ENCODE data around the gene SIN3B. TPM values are rescaled to one million over a fixed set of nuclear protein-coding genes. Genes with fewer than 3 reads are reported as not detected.

SIN3B gene
- total RNA-seq, 1 donor from 2014 or later = 59.9 TPM

DNA sequence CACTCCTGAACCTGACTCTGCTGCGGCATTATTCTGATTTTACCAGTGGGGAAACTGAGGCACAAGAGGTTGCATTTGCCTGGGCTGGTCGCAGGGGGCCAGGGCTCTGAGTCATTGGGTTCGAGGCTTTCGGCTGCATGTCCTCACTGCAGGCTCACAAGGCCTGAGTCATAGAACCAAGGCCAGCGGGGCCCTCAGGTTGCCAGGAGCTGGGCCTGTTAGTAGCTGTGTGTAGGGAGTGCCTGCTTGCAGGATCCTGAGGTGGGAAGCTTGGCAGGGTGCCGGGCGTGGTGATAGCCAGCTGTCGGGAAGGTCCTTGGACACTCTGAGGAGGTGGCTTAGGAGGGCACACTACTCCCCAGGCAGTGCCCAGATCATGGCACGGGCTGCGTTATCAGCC lies 38.0 kb downstream of the SIN3B start:
- Mint-ChIP-seq H3K27me3 (ENCODE audit: low read depth) (no peaks in the 10 kb centered on the region), H3K27ac (ENCODE audit: unreplicated experiment) (no peak overlapping the region), H3K4me3 (no peak overlapping the region), H3K36me3 (ENCODE audit: low read depth) (peaks cover 7% of the 10 kb centered on the region), H3K4me1 (no peaks in the 10 kb centered on the region), H3K9me3 (no peaks in the 10 kb centered on the region)
- no peak for DNase-seq (ENCODE audit: low read depth, low spot score)
- TF ChIP-seq CTCF (conservative IDR thresholded peaks at IDR 0.05) = no peak

- H3K27me3 Mint-ChIP-seq (ENCODE audit: low read depth) = no peaks in the 10 kb centered on the region
- H3K9me3 Mint-ChIP-seq = no peaks in the 10 kb centered on the region
- no peak overlapping the region for H3K4me3 Mint-ChIP-seq
- no peaks in the 10 kb centered on the region for H3K4me1 Mint-ChIP-seq
- TF ChIP-seq CTCF (conservative IDR thresholded peaks at IDR 0.05) = no peak
- peaks cover 4% of the 10 kb centered on the region for H3K36me3 Mint-ChIP-seq (ENCODE audit: low read depth)
- no peak overlapping the region for H3K27ac Mint-ChIP-seq (ENCODE audit: unreplicated experiment)
- no peak for DNase-seq (ENCODE audit: low read depth, low spot score)
These were observed 39.4 kb downstream of the SIN3B start for GRCh38 chr19:16868423-16869130.

GRCh38 chr19:16869331-16869972 lies 40.3 kb downstream of the SIN3B start:
- Mint-ChIP-seq H3K4me1 (no peaks in the 10 kb centered on the region), H3K27ac (ENCODE audit: unreplicated experiment) (no peak overlapping the region)
- no peak for TF ChIP-seq CTCF (conservative IDR thresholded peaks at IDR 0.05)

DNA sequence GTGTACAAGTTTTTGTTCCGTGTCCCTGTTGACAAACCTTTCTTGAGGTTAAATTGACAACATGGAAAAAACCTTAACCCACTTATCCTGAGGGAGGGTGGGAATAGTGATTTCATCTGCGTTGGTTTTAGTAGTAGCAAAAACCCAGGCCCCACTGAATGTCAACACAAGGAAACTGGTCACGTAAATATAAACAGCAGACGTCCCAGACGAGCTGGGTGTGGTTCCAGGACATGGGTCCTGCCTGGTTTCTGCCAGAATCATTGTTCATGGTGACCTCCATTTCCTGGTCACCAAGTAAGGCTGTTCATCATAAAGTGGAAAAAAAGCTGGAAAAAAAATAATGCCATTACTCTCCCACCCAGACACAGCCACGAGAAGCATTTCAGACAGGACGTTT lies 42.7 kb downstream of the SIN3B start:
- peaks cover 12% of the 10 kb centered on the region for H3K36me3 Mint-ChIP-seq (ENCODE audit: low read depth)
- no peaks in the 10 kb centered on the region for H3K27me3 Mint-ChIP-seq (ENCODE audit: low read depth)
- no peak for DNase-seq (ENCODE audit: low read depth, low spot score)
- no peak overlapping the region for H3K4me3 Mint-ChIP-seq
- H3K27ac Mint-ChIP-seq (ENCODE audit: unreplicated experiment) = no peak overlapping the region
- H3K4me1 Mint-ChIP-seq = no peaks in the 10 kb centered on the region
- H3K9me3 Mint-ChIP-seq = no peaks in the 10 kb centered on the region
- no peak for TF ChIP-seq CTCF (conservative IDR thresholded peaks at IDR 0.05)

More at GRCh38 chr19:16869331-16869972, 40.3 kb downstream of the SIN3B start:
- no peak overlapping the region for H3K4me3 Mint-ChIP-seq
- no peaks in the 10 kb centered on the region for H3K9me3 Mint-ChIP-seq
- no peak for DNase-seq (ENCODE audit: low read depth, low spot score)
- H3K36me3 Mint-ChIP-seq (ENCODE audit: low read depth) = peaks cover 8% of the 10 kb centered on the region
- no peaks in the 10 kb centered on the region for H3K27me3 Mint-ChIP-seq (ENCODE audit: low read depth)

- no peak overlapping the region for H3K4me3 Mint-ChIP-seq
- DNase-seq (ENCODE audit: low read depth, low spot score) = no peak
These were observed 43.5 kb downstream of the SIN3B start for GRCh38 chr19:16872728-16873127.

More at GRCh38 chr19:16872728-16873127, 43.5 kb downstream of the SIN3B start:
- Mint-ChIP-seq H3K9me3 (no peaks in the 10 kb centered on the region), H3K27ac (ENCODE audit: unreplicated experiment) (no peak overlapping the region), H3K36me3 (ENCODE audit: low read depth) (peaks cover 12% of the 10 kb centered on the region), H3K27me3 (ENCODE audit: low read depth) (no peaks in the 10 kb centered on the region), H3K4me1 (no peaks in the 10 kb centered on the region)
- no peak for TF ChIP-seq CTCF (conservative IDR thresholded peaks at IDR 0.05)

All from neural crest cell (in vitro differentiated cells).